HG02870 (cell line): ENCODE measurements around the gene ATP12A.

Source experiments
- ATAC-seq: cut with Tn5 transposase; IDR thresholded peaks from one replicate; pipeline ENCODE4 v1.9.1; 2021; ENCODE audit warnings: mild to moderate bottlenecking, moderate library complexity; ENCODE audit not compliant: unreplicated experiment

The ATP12A gene

DNA sequence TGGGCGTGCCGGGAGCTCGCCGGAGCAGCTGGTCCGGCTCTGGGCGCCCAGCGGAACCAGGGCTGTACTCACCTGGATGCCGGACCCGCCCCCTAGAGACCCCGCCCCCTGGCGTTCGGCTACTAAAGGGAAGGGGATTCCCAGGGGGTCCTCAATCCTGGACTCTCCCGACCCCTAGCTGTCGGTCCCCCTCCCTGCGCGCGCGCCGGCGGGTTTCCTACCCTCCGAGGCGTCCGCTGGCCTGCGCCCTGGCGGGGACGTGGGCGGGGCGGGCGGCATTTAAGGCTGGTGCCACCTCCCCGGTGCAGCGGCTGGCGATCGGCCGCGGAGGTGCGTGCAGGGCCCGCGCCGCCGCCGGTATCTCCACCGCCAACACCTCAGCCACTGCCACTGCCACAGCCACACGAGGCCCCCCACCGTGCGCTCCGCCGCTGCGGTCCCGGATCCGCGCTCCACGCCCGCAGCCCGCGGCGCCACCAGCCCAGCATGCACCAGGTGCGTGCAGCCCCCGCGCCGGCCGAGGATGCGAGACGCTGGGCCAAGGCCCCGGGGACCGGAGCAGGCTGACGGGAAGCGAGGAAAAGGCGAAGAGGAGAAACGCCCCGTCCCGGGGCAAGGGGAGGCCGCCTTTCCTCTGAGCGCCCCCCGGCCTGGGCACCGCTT, at the start of gene ATP12A:
ATP12A (plus strand) TSS at position 151 of the 663 bp plus-strand sequence; CDS start at position 487, 336 bp downstream.
- ATAC-seq: no peak

- ATAC-seq: no peak
Measured at GRCh38 chr13:24630851-24631620, 49.2 kb upstream of the ATP12A start.

- ATAC-seq: no peak
Measured at GRCh38 chr13:24631922-24632321, 48.3 kb upstream of the ATP12A start.

- ATAC-seq: no peak
Measured at GRCh38 chr13:24632382-24633121, 47.7 kb upstream of the ATP12A start.

DNA sequence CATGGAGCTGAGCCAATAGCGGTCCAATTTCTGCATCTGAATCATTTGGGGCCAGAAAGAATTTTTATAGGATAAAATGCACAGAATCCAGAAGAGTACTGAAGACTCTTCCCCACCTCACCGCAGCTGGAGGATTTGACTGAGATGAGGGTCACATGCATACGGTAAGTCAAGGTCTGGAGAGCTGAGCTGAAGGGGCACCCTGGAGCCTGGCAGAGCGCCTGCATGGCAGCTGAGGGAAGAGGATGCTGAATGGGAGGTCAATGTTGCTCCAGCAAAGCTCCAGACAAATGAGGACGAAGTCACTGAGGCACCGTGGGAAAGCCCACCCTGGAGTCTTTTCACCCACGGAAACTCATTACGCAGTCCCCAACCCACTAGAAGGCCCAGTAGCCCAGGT, 43.4 kb upstream of the ATP12A start:
- ATAC-seq: no peak

- no peak for ATAC-seq
Measured at GRCh38 chr13:24638096-24638495, 42.1 kb upstream of the ATP12A start.

DNA sequence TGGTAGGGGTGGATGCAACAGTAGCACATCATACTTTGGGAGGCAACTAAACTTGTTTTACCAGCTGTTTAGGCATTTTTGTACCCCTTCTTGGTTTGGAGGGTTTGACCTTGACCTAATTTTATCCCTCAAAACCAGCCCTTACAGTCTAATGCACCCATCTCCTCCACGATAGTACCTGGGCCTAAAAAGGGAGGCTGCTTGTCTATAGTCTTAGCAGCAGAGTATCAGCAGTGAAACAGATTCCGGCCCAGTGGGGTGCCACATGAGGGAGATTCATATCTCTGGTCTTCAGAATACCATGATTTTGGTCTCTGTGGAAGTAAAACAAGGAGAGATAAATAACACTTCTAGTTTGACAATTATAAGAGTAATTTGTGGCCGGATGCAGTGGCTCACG, 39.5 kb upstream of the ATP12A start:
- no peak for ATAC-seq

GRCh38 chr13:24642219-24642618, 38.0 kb upstream of the ATP12A start:
- ATAC-seq: no peak

DNA sequence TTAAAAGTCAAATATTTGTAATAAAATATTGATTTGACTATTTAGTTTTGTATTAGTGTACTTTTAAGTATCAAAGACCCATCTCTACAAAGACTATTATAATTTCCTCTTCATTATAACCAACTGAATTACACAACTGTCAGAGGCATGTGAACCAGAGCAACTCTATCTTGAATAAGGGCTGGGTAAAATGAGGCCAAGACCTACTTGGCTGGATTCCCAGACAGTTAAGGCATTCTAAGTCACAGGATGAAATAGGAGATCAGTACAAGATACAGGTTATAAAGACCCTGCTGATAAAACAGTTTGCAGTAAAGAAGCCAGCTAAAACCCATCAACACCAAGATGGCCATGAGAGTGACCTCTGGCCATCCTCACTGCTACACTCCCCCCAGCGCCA, 36.2 kb upstream of the ATP12A start:
- no peak for ATAC-seq

- ATAC-seq: no peak
Measured at GRCh38 chr13:24648271-24648670, 31.9 kb upstream of the ATP12A start.

DNA sequence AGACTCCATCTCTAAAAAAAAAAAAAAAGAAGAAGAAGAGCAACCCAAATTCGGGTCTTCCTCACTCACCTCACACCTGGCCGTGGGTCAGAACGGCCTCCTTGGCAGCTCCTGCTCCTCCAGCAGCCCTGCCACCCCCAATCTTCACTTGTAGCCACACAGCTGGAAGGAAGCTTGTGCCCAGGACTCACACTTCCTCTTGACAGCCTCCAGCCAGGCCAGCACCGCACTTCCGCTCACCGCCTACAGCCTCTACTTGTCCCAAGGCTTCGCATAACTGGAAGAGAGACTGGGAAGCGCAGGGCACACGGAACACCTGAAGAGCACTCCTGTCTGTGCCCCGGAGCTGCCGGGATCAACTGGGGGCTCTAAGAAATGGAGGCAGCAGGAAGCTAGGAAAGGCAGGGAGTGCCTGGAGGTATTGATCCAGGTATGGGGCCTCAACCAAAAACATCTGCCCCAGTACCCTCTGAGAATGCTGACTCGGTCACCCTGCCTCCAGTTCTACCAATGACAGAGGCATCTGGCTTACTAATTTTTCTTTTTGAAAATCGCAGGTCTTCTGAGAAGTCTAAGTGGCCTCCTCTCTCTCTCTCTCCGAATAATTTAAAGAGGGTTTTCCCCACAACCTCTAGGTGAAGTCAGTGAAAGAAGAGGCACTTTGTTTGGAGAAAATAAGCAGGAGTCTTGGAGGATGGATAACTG, 31.1 kb upstream of the ATP12A start:
- ATAC-seq: peak; percentile 72

DNA sequence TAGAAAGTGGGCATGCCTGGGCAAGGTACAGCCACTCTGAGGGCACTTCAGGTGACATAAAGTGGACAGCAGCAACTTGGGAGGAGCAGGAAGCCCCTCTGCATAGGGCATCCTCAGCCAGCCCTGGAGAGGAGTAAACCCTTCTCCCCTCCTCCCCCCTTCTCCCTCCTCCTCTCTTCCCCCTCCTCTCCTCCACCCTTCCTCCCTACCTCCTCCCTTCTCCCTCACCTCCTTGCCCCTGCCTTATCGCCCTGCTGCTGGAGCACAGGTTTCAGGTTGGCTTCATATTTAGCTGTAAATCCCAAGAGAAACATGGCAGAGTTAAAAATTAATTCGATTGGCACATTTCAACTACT, 30.5 kb upstream of the ATP12A start:
- peak; percentile 27 for ATAC-seq

DNA sequence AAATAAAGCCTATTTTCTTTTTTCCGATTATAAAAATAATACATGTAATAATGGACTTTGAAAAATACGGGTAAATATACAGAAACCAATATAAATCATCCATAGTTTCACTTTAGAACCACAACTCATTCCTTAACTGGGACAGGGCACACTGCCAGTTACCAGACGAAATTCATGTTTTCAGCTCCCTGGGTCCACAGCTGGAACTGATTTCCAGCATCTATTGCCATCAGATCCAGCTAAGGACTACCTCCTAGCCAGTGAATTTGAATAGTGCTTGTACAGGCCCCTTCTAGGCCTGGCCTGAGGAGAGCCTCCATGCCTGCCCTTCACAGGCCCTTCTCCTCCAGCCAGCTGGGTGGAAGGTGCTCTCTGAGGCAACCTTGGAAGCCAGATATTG, 30.0 kb upstream of the ATP12A start:
- ATAC-seq: no peak

- ATAC-seq: no peak
Measured at GRCh38 chr13:24651718-24652345, 28.4 kb upstream of the ATP12A start.

DNA sequence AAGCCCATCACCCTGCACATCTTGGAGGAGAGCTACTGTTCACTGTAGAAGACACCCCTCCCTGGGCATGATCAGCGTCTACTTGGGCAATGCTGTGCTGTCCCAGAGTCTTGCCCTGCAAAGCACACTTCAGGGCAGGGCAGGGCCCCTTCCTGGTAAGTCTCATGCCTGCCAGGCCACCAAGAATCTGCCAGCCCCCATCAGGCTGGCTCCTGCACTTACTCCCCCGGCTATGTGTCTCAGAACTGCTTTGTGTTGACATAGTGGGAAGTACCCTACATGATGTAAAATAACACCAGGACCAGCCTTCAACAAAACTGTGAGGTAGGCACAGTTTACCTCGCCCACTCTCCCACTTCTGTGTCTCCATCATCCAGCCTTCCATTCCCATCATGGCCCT, 27.8 kb upstream of the ATP12A start:
- ATAC-seq: no peak

GRCh38 chr13:24654741-24655140, 25.5 kb upstream of the ATP12A start:
- ATAC-seq: no peak

DNA sequence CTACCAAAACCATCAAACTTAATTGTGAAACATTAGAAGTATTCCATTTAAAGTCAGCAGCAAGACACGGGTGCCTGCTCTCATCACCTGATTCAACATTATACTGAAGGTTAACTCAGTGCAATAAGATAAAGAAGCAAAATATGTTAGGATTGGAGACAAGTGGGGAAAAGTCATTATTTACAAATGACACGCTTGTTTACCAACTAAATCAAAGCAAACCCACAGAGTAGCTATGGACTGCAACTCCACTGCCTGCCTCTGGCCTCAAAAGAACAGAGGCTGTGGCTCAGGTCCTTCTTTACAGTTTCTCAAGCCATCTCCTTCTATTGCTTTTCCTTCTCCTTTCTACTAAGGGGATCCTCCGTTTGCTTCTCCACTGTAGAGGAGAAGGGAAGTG, 21.0 kb upstream of the ATP12A start:
- no peak for ATAC-seq

- no peak for ATAC-seq
Measured at GRCh38 chr13:24660023-24660741, 20.0 kb upstream of the ATP12A start.

- peak; percentile 57 for ATAC-seq
Measured at GRCh38 chr13:24661713-24662112, 18.5 kb upstream of the ATP12A start.
